CD14-positive monocyte (primary cell): Measurements from ENCODE around the gene CENPU. TPM values are rescaled to one million over a fixed set of nuclear protein-coding genes. Genes with fewer than 3 reads are reported as not detected.

Experiments
- DNase-seq, 3 donors: peaks; one replicate each; pipeline ENCODE4 v3.0.0-alpha.2; 2011 to 2022
- H2AFZ ChIP-seq: 2 replicates; pipeline ENCODE4 v1.6.0; 2012; ENCODE audit warnings: mild to moderate bottlenecking, low read depth, low read length, inconsistent platforms; ENCODE audit not compliant: insufficient read depth, poor library complexity, severe bottlenecking
- H3K27ac ChIP-seq, 2 donors: 1 replicate in 1 of 2; 2 replicates in 1 of 2; pipeline ENCODE4 v1.5.1; 2012 to 2013; ENCODE audit warnings: low read length in 2 of 2, control low read depth in 1 of 2, inconsistent platforms in 1 of 2, low read depth in 1 of 2, mild to moderate bottlenecking in 1 of 2
- H3K27me3 ChIP-seq, 2 donors: one replicate each; pipeline versions ENCODE4 v1.6.0 to v1.6.1; 2011 to 2013; ENCODE audit warnings: low read length in 2 of 2; ENCODE audit not compliant: control insufficient read depth in 2 of 2, insufficient read depth in 2 of 2
- H3K36me3 ChIP-seq, 2 donors: replicated peaks in 1 of 2; 1 replicate in 1 of 2; 2 replicates in 1 of 2; pipeline versions ENCODE4 v1.5.1 to v1.6.1; 2012 to 2013; ENCODE audit warnings: low read length in 2 of 2, control low read depth in 1 of 2, inconsistent platforms in 1 of 2, mild to moderate bottlenecking in 1 of 2; ENCODE audit not compliant: insufficient read depth in 2 of 2, control insufficient read depth in 1 of 2
- H3K4me1 ChIP-seq, 2 donors: 1 replicate in 1 of 2; 2 replicates in 1 of 2; pipeline versions ENCODE4 v1.5.1 to v1.6.1; 2012 to 2013; ENCODE audit warnings: low read length in 2 of 2, control low read depth in 1 of 2, inconsistent platforms in 1 of 2, mild to moderate bottlenecking in 1 of 2, moderate library complexity in 1 of 2; ENCODE audit not compliant: insufficient read depth in 2 of 2, control insufficient read depth in 1 of 2
- H3K4me2 ChIP-seq: replicated peaks from 2 replicates; pipeline ENCODE3; 2012; ENCODE audit warnings: low read length, moderate library complexity, mild to moderate bottlenecking; ENCODE audit not compliant: poor library complexity, severe bottlenecking; ENCODE audit errors: extremely low read depth
- H3K4me3 ChIP-seq, 3 experiments: fragments of 200-600 bp in 1 of 3; sonication (generic) in 1 of 3; replicated peaks in 1 of 3; 1 replicate in 2 of 3; 2 replicates in 1 of 3; pipeline ENCODE4 v1.5.1; 2011 to 2013; ENCODE audit warnings: low read length in 3 of 3, mild to moderate bottlenecking in 3 of 3, control low read depth in 2 of 3, low read depth in 2 of 3, inconsistent platforms in 1 of 3, moderate library complexity in 1 of 3
- H3K79me2 ChIP-seq: 2 replicates; pipeline ENCODE4 v1.6.0; 2012; ENCODE audit warnings: mild to moderate bottlenecking, control low read depth, inconsistent platforms, low read length, moderate library complexity; ENCODE audit not compliant: insufficient read depth
- H3K9ac ChIP-seq: 2 replicates; pipeline ENCODE4 v1.6.0; 2017; ENCODE audit warnings: low read length, mild to moderate bottlenecking; ENCODE audit not compliant: insufficient read depth, poor library complexity, severe bottlenecking
- H3K9me3 ChIP-seq, 2 donors: replicated peaks in 1 of 2; 1 replicate in 1 of 2; 2 replicates in 1 of 2; pipeline versions ENCODE4 v1.5.1 to v1.6.1; 2012 to 2013; ENCODE audit warnings: low read length in 2 of 2, control low read depth in 1 of 2; ENCODE audit not compliant: control insufficient read depth in 1 of 2, insufficient read depth in 1 of 2
- H4K20me1 ChIP-seq: 2 replicates; pipeline ENCODE4 v1.6.0; 2012; ENCODE audit warnings: mild to moderate bottlenecking, low read length, control low read depth, moderate library complexity; ENCODE audit not compliant: insufficient read depth
- H3K27ac Mint-ChIP-seq, 7 donors: one replicate each; pipeline ENCODE4 v1.8.0; 2020; ENCODE audit warnings: mild to moderate bottlenecking in 7 of 7, mixed read lengths in 7 of 7, moderate library complexity in 6 of 7, inconsistent platforms in 2 of 7
- H3K27me3 Mint-ChIP-seq, 3 donors: one replicate each; pipeline ENCODE4 v1.8.0; 2021 to 2022; ENCODE audit warnings: low read depth in 3 of 3, mild to moderate bottlenecking in 3 of 3, mixed read lengths in 3 of 3, moderate library complexity in 3 of 3, inconsistent platforms in 1 of 3
- H3K36me3 Mint-ChIP-seq, 2 donors: one replicate each; pipeline ENCODE4 v1.8.0; 2020; ENCODE audit warnings: mixed read lengths in 2 of 2, inconsistent platforms in 1 of 2, mild to moderate bottlenecking in 1 of 2
- H3K4me1 Mint-ChIP-seq: one replicate; pipeline ENCODE4 v1.8.0; 2020; ENCODE audit warnings: mild to moderate bottlenecking, mixed read lengths
- H3K4me3 Mint-ChIP-seq, 2 donors: one replicate each; pipeline ENCODE4 v1.8.0; 2020; ENCODE audit warnings: mild to moderate bottlenecking in 2 of 2, mixed read lengths in 2 of 2, moderate library complexity in 1 of 2
- H3K9me3 Mint-ChIP-seq, 7 donors: one replicate each; pipeline ENCODE4 v1.8.0; 2020 to 2022; ENCODE audit warnings: mixed read lengths in 7 of 7, mild to moderate bottlenecking in 6 of 7, moderate library complexity in 6 of 7, inconsistent platforms in 2 of 7
- CTCF ChIP-seq: fragments of 200-600 bp; IDR thresholded peaks from one replicate; pipeline ENCODE4 v1.8.0; 2022; ENCODE audit warnings: antibody characterized with exemption, mild to moderate bottlenecking
- WGBS: methylation state at CpG from one replicate; pipeline ENCODE4 v1.1.5; 2013; ENCODE audit warnings: missing lambda C conversion rate; ENCODE audit not compliant: insufficient coverage; 5-methylcytosine and 5-hydroxymethylcytosine counted together
- intact Hi-C, 2 donors: fragments of 100-400 bp; cut with micrococcal nuclease; formaldehyde crosslinking; loops; one replicate each; pipeline versions ENCODE4 v1.15.0 to v1.15.1; 2023
- polyA plus RNA-seq, 3 donors: library from polyadenylated mRNA; depleted of rRNA in 1 of 3; unstranded in 2 of 3; stranded (reverse) in 1 of 3; fragments of 300-500 nt in 2 of 3; fragments of >200 nt in 1 of 3; fragmentation: Illumina TruSeq in 2 of 3; gene quantifications; 1 replicate in 2 of 3; 2 replicates in 1 of 3; pipeline ENCODE4 v1.2.3, GENCODE V29; 2012 to 2021

The CENPU gene
- polyA plus RNA-seq, 3 donors: 1.2 to 1.6 (median 1.5) TPM

DNA sequence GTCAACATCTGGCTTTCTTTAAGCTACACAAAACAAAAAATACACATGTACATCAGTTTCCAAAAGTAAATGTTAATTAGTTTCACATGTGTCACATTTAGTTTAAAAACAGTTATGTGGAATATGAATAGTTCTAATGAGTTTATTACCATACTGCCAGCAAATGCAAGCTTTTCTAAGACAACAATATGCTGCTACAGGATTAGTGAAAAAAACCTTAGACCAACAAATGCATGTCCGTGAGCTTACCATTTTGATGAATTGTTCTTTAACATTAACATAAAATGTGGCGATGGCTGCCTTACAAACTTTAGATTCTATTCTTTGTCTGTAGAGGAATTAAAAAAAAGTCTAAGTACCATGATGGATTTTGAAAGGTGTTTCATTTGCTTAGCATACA is 31.8 kb downstream of the CENPU start:
- Mint-ChIP-seq H3K27ac (no peak overlapping the region), H3K27me3 (no peaks in the 10 kb centered on the region), H3K36me3 (peaks cover 36 to 45% of the 10 kb centered on the region in 2 donors), H3K9me3 (no peaks in the 10 kb centered on the region), H3K4me1 (no peaks in the 10 kb centered on the region), H3K4me3 (no peak overlapping the region)
- DNase-seq: no peak
- no peaks in the 10 kb centered on the region for H4K20me1 ChIP-seq
- H3K79me2 ChIP-seq: peaks cover 5% of the 10 kb centered on the region
- H3K4me2 ChIP-seq: no peak overlapping the region
- H2AFZ ChIP-seq: no peak overlapping the region
- H3K36me3 ChIP-seq: peaks cover 6 to 69% of the 10 kb centered on the region in 2 donors
- H3K27ac ChIP-seq: no peak overlapping the region
- intact Hi-C loops: no loop called here
- H3K27me3 ChIP-seq: no peaks in the 10 kb centered on the region
- WGBS: no CpG with 5 or more reads among the region's 2 CpGs
- no peaks in the 10 kb centered on the region for H3K4me1 ChIP-seq
- no peak overlapping the region for H3K4me3 ChIP-seq
- no peaks in the 10 kb centered on the region for H3K9me3 ChIP-seq
- TF ChIP-seq CTCF: no peak
- no peak overlapping the region for H3K9ac ChIP-seq

DNA sequence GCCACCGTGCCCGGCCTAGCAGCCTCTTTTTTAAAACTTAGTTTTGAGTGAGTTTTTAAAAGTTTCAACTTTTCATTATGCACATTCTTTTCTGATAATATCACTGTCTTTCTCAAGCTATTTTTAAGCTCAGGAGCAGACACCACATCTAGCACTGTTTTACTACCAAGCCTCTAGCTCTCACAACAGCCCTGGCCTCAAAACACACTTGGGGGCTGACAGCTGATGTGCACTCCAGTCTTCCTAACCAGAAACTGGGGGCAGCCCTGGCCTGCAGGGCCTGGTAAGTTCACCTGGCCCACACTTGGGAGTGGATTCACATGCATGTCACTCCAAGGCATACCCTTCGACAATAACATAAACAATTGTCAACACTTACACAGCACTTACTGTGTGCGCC is 34.0 kb downstream of the CENPU start:
- DNase-seq: no peak
- Histone ChIP-seq H3K4me3 (no peak overlapping the region), H3K27ac (peak overlapping the region in 1 of 2 donors; percentile 9), H3K9ac (no peak overlapping the region), H3K79me2 (peaks cover 5% of the 10 kb centered on the region), H3K4me2 (no peak overlapping the region), H2AFZ (no peak overlapping the region), H3K4me1 (no peaks in the 10 kb centered on the region), H3K36me3 (peaks cover 7 to 81% of the 10 kb centered on the region in 2 donors), H3K27me3 (no peaks in the 10 kb centered on the region), H3K9me3 (no peaks in the 10 kb centered on the region), H4K20me1 (no peaks in the 10 kb centered on the region)
- TF ChIP-seq CTCF: no peak
- Mint-ChIP-seq H3K27ac (no peak overlapping the region), H3K27me3 (no peaks in the 10 kb centered on the region), H3K36me3 (peaks cover 43 to 44% of the 10 kb centered on the region in 2 donors), H3K9me3 (no peaks in the 10 kb centered on the region), H3K4me3 (no peak overlapping the region), H3K4me1 (no peaks in the 10 kb centered on the region)
- WGBS: no CpG with 5 or more reads among the region's 4 CpGs
- intact Hi-C loops: no loop called here
